B cell (primary cell): ENCODE results near the gene NFILZ. TPM values are rescaled to one million over a fixed set of nuclear protein-coding genes. Genes with fewer than 3 reads are reported as not detected.
"Not testable (repeated sequence)": the region's sequence is repeated elsewhere in the genome, so short reads cannot be mapped to it uniquely, and the experiment has no call there.

ENCODE experiments used
- ATAC-seq: fragments of 200-7000 bp; cut with Tn5 transposase; one replicate; pipeline ENCODE4 v1.10.0; 2021; ENCODE audit warnings: low read depth, mild to moderate bottlenecking, moderate number of reproducible peaks, moderate library complexity
- CTCF ChIA-PET: fragments of 350-600 bp; sonication (Branson Sonifier 250); formaldehyde crosslinking; loops from one replicate; lab custom pipeline; 2021; ENCODE audit warnings: antibody characterized with exemption, inconsistent platforms; lab: Charles Lee
- POLR2A ChIA-PET: fragments of 350-600 bp; sonication (Branson Sonifier 250); formaldehyde crosslinking; loops from one replicate; lab custom pipeline; 2021; ENCODE audit warnings: antibody characterized with exemption; lab: Charles Lee
- DNase-seq: peaks from one replicate; pipeline ENCODE4 v3.0.0; 2013
- H2AFZ ChIP-seq: 2 replicates; pipeline ENCODE4 v1.6.1; 2012; ENCODE audit warnings: mild to moderate bottlenecking, low read depth, low read length; ENCODE audit not compliant: insufficient read depth, poor library complexity, severe bottlenecking
- H3K27ac ChIP-seq, 2 donors: 1 replicate in 1 of 2; 2 replicates in 1 of 2; pipeline ENCODE4 v1.5.1; 2012 to 2013; ENCODE audit warnings: low read length in 2 of 2, mild to moderate bottlenecking in 2 of 2, moderate library complexity in 1 of 2
- H3K27me3 ChIP-seq, 4 experiments: fragments of 200-600 bp in 1 of 4; sonication (generic) in 1 of 4; replicated peaks in 1 of 4; 1 replicate in 2 of 4; 2 replicates in 2 of 4; pipeline versions ENCODE4 v1.6.1 to v1.7.0; 2013 to 2016; ENCODE audit warnings: low read length in 3 of 4, mild to moderate bottlenecking in 2 of 4, mixed read lengths in 1 of 4, moderate library complexity in 1 of 4; ENCODE audit not compliant: insufficient read depth in 4 of 4, control insufficient read depth in 3 of 4; ENCODE audit errors: control extremely low read depth in 1 of 4
- H3K36me3 ChIP-seq, 2 experiments: replicated peaks in 1 of 2; 1 replicate in 1 of 2; 2 replicates in 1 of 2; pipeline versions ENCODE4 v1.6.1 to v1.7.1; 2013; ENCODE audit warnings: low read length in 1 of 2; ENCODE audit not compliant: insufficient read depth in 2 of 2, control insufficient read depth in 1 of 2; ENCODE audit errors: control extremely low read depth in 1 of 2, extremely low read depth in 1 of 2
- H3K4me1 ChIP-seq, 2 donors: fragments of 200-600 bp in 1 of 2; sonication (generic) in 1 of 2; 1 replicate in 1 of 2; 2 replicates in 1 of 2; pipeline versions ENCODE4 v1.5.1 to v1.6.1; 2013 to 2017; ENCODE audit warnings: low read length in 2 of 2; ENCODE audit not compliant: control insufficient read depth in 2 of 2, insufficient read depth in 2 of 2
- H3K4me2 ChIP-seq: replicated peaks from 2 replicates; pipeline ENCODE3; 2012; ENCODE audit warnings: mild to moderate bottlenecking, low read depth, low read length; ENCODE audit not compliant: poor library complexity, severe bottlenecking
- H3K4me3 ChIP-seq, 5 experiments: fragments of 200-600 bp in 1 of 5; sonication (generic) in 1 of 5; 1 replicate in 3 of 5; 2 replicates in 2 of 5; pipeline versions ENCODE4 v1.5.1 to v1.7.0; 2011 to 2016; ENCODE audit warnings: low read length in 4 of 5, mild to moderate bottlenecking in 4 of 5, low read depth in 2 of 5, control low read depth in 1 of 5, moderate library complexity in 1 of 5; ENCODE audit not compliant: insufficient read depth in 1 of 5; ENCODE audit errors: control extremely low read depth in 1 of 5, extremely low read depth in 1 of 5
- H3K79me2 ChIP-seq: fragments of 200-600 bp; sonication (generic); one replicate; pipeline ENCODE4 v1.6.0; 2016; ENCODE audit warnings: low read length; ENCODE audit not compliant: control insufficient read depth, insufficient read depth
- H3K9ac ChIP-seq: fragments of 200-600 bp; sonication (generic); 2 replicates; pipeline ENCODE4 v1.6.1; 2017; ENCODE audit warnings: mild to moderate bottlenecking, low read length, moderate library complexity
- H3K9me3 ChIP-seq, 3 donors: one replicate each; pipeline versions ENCODE4 v1.6.1 to v1.7.1; 2013; ENCODE audit warnings: low read length in 2 of 3; ENCODE audit not compliant: control insufficient read depth in 2 of 3, insufficient read depth in 1 of 3; ENCODE audit errors: control extremely low read depth in 1 of 3
- H4K20me1 ChIP-seq: 2 replicates; pipeline ENCODE4 v1.6.0; 2012; ENCODE audit warnings: mild to moderate bottlenecking, low read length; ENCODE audit not compliant: insufficient read depth, control insufficient read depth, poor library complexity, severe bottlenecking
- H3K27ac Mint-ChIP-seq: one replicate; pipeline ENCODE4 v1.8.0; 2021; ENCODE audit warnings: mixed read lengths
- H3K27me3 Mint-ChIP-seq: one replicate; pipeline ENCODE4 v1.8.0; 2021; ENCODE audit warnings: mixed read lengths
- H3K4me1 Mint-ChIP-seq: one replicate; pipeline ENCODE4 v1.8.0; 2021; ENCODE audit warnings: mixed read lengths
- H3K4me3 Mint-ChIP-seq: one replicate; pipeline ENCODE4 v1.8.0; 2021; ENCODE audit warnings: mixed read lengths
- H3K9me3 Mint-ChIP-seq: one replicate; pipeline ENCODE4 v1.8.0; 2022; ENCODE audit warnings: mixed read lengths; ENCODE audit not compliant: insufficient read depth
- CTCF ChIP-seq: fragments of 200-600 bp; IDR thresholded peaks from one replicate; pipeline ENCODE4 v1.8.0; 2022; ENCODE audit warnings: antibody characterized with exemption, mild to moderate bottlenecking
- EZH2 ChIP-seq: IDR thresholded peaks from 2 replicates; pipeline ENCODE4 v1.6.1; 2012; ENCODE audit warnings: borderline replicate concordance, low read depth, mild to moderate bottlenecking, moderate library complexity, low read length; ENCODE audit not compliant: insufficient read depth, poor library complexity, severe bottlenecking
- WGBS: methylation state at CpG from one replicate; pipeline ENCODE4 v1.1.5; 2013; ENCODE audit warnings: missing lambda C conversion rate; ENCODE audit not compliant: insufficient coverage; 5-methylcytosine and 5-hydroxymethylcytosine counted together
- intact Hi-C: fragments of 100-400 bp; cut with micrococcal nuclease; formaldehyde crosslinking; loops from one replicate; pipeline ENCODE4 v1.10.0; 2022
- polyA plus RNA-seq: library from polyadenylated mRNA; depleted of rRNA; stranded (reverse); fragments of >200 nt; gene quantifications from 2 replicates; pipeline ENCODE4 v1.2.3, GENCODE V29; 2012
- total RNA-seq, 2 donors: library from RNA; stranded (reverse); fragments of 120-200 nt in 1 of 2; gene quantifications; 1 replicate in 1 of 2; 2 replicates in 1 of 2; pipeline versions ENCODE4 v1.2.3 to v1.2.4, GENCODE V29; 2013 to 2022

Gene NFILZ
- total and polyA plus RNA-seq, 2 donors (not counting 1 experiment from before 2014, with no cell fraction given), result not detected

GRCh38 chr19:8635422-8635821 lies 5.0 kb downstream of the NFILZ start:
- no peaks in the 10 kb centered on the region for H3K36me3 ChIP-seq
- no peak overlapping the region for H3K27ac Mint-ChIP-seq
- peaks cover 0 to 7% (median 0%) of the 10 kb centered on the region in 4 experiments for H3K27me3 ChIP-seq
- ChIA-PET CTCF (no interaction called here), POLR2A (no interaction called here)
- H3K79me2 ChIP-seq, result no peaks in the 10 kb centered on the region
- peaks cover 21% of the 10 kb centered on the region for H3K27me3 Mint-ChIP-seq
- intact Hi-C loops, result no loop called here
- no peak overlapping the region for H2AFZ ChIP-seq
- no peak overlapping the region for H3K4me3 Mint-ChIP-seq
- 100% methylated on average over 3 of the region's 8 CpGs for WGBS
- TF ChIP-seq CTCF, result no peak
- TF ChIP-seq EZH2, result no peak
- no peak overlapping the region for H3K27ac ChIP-seq
- no peaks in the 10 kb centered on the region for H3K4me1 Mint-ChIP-seq
- H3K4me3 ChIP-seq, result no peak overlapping the region
- no peaks in the 10 kb centered on the region for H4K20me1 ChIP-seq
- ATAC-seq, result no peak
- H3K4me1 ChIP-seq, result no peaks in the 10 kb centered on the region
- no peak overlapping the region for H3K4me2 ChIP-seq
- no peaks in the 10 kb centered on the region for H3K9me3 Mint-ChIP-seq
- H3K9me3 ChIP-seq, result peaks cover 0 to under 1% (median 0%) of the 10 kb centered on the region in 3 donors
- no peak for DNase-seq
- H3K9ac ChIP-seq, result no peak overlapping the region

- H3K9ac ChIP-seq, CTCF ChIA-PET, ATAC-seq, H3K4me3 ChIP-seq, H3K4me2 ChIP-seq, H3K9me3 Mint-ChIP-seq, H3K4me1 ChIP-seq, H4K20me1 ChIP-seq, H3K36me3 ChIP-seq, H3K27ac Mint-ChIP-seq, H3K4me3 Mint-ChIP-seq, H3K4me1 Mint-ChIP-seq, H3K27ac ChIP-seq, H3K27me3 ChIP-seq, H3K79me2 ChIP-seq, intact Hi-C loops, H2AFZ ChIP-seq, DNase-seq, POLR2A ChIA-PET, H3K9me3 ChIP-seq: not testable (repeated sequence)
- H3K27me3 Mint-ChIP-seq, result peaks cover 27% of the 10 kb centered on the region
- 85% methylated on average over 2 of the region's 4 CpGs for WGBS
Observed at GRCh38 chr19:8637070-8637469, 6.6 kb downstream of the NFILZ start.
